ENCODE results near the gene NCF4.
A peak's percentile ranks its signal among the peaks of the same experiment; 100 is the strongest.

Gene NCF4

GRCh38 chr22:36850682-36851081, 10.1 kb upstream of the NCF4 start:
- no peak overlapping the region for H3K4me3 ChIP-seq (ENCODE audit: low read depth, low read length)
- no peak for DNase-seq (ENCODE audit: low read depth)
- TF ChIP-seq CTCF (IDR thresholded peaks at IDR 0.05; ENCODE audit: insufficient read depth, low read depth, low read length, missing control alignments) = no peak

- no peak for DNase-seq (ENCODE audit: low read depth)
- no peak for TF ChIP-seq CTCF (IDR thresholded peaks at IDR 0.05; ENCODE audit: insufficient read depth, low read depth, low read length, missing control alignments)
- H3K4me3 ChIP-seq (ENCODE audit: low read depth, low read length) = no peak overlapping the region
Measured at GRCh38 chr22:36852056-36852973, 8.5 kb upstream of the NCF4 start.

DNA sequence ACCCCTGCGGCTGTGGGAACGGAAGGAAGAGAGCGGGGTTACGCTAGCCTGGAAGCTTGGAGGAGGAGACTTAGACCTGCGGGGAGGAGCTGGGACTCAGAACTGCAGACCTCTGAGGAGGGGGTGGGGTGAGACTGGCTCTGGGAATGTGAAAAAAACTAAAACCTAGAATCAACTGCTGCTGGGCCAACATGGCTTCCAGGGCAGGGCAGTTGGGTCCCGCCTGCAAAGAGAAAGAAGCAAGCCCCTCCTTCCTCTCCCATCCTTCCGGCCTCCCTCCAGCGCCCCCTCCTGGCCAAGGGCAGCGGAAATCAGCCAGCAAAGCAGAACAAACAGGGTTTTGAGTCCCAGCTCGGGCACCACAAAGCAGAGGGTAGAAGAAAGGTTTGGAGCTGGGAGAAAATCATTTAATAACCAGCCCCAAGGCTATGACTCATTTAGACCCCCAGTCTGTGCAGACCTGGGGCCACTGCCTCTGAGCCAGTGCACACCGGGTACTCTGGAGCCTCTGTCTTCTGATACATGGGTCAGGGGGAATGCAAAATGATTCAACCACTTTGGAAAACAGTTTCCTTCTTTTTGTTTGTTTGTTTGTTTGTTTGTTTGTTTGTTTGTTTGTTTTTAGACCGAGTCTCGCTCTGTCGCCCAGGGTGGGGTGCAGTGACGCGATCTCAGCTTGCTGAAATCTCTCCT, 7.3 kb upstream of the NCF4 start:
- DNase-seq (ENCODE audit: low read depth) = peak; percentile 85
- peak; percentile 73 for TF ChIP-seq CTCF (IDR thresholded peaks at IDR 0.05; ENCODE audit: insufficient read depth, low read depth, low read length, missing control alignments)
- H3K4me3 ChIP-seq (ENCODE audit: low read depth, low read length) = no peak overlapping the region

- no peak overlapping the region for H3K4me3 ChIP-seq (ENCODE audit: low read depth, low read length)
- DNase-seq (ENCODE audit: low read depth) = no peak
- TF ChIP-seq CTCF (IDR thresholded peaks at IDR 0.05; ENCODE audit: insufficient read depth, low read depth, low read length, missing control alignments) = no peak
Measured at GRCh38 chr22:36855478-36855877, 5.3 kb upstream of the NCF4 start.

DNA sequence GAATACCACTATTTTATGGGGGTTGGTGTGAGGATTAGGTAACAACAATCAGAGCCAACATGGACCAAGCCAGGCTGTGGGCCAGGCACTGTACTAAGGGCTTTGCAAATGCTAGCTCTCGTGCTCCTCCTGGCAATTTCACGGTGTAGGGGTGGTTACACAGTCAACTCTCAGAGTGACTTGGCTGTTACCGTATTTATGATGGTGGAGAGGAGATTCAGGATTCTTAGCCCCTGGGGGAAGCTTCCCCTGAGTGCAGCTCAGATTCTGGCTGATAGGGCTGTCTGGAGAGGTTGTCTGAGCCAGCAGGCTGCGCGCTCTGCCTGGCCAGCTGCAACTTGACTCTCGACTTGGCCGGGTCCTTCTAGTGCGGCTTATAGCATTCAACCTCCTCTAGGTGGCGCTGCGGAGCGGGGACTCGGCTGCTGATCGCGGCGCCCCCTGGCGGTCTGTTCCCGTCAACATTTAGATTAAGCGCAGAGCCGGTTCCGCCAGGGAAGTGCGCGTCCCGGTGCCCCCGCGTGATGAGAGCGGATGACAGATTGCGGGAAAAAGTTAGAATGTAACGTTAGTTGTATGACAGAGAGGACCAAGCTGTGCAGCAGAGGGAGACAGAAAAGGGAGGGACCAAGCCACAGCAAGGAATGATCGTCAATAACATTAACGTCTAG, 4.5 kb upstream of the NCF4 start:
- H3K4me3 ChIP-seq (ENCODE audit: low read depth, low read length) = no peak overlapping the region
- TF ChIP-seq CTCF (IDR thresholded peaks at IDR 0.05; ENCODE audit: insufficient read depth, low read depth, low read length, missing control alignments) = peak; percentile 100
- peak; percentile 91 for DNase-seq (ENCODE audit: low read depth)

DNA sequence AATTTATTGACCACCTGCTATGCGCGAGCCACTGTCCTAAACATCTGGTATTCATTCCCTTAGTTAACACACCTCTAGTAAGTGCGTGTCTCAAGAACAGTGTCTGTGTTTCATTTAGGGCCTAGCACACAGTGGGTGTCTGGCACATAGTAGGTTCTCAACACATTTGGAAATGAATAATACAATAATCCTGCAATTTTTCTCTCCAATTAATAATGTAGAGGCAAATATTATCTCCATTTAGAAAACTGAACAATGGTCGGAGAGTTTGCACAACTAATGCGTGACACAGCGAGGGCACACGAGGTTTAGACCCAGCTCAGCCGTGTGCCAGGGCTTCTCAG, 4.0 kb upstream of the NCF4 start:
- no peak for DNase-seq (ENCODE audit: low read depth)
- no peak for TF ChIP-seq CTCF (IDR thresholded peaks at IDR 0.05; ENCODE audit: insufficient read depth, low read depth, low read length, missing control alignments)
- H3K4me3 ChIP-seq (ENCODE audit: low read depth, low read length) = no peak overlapping the region
